ENCODE measurements around the gene VAC14. TPM values are rescaled to one million over a fixed set of nuclear protein-coding genes. Genes with fewer than 3 reads are reported as not detected.

Gene VAC14
- total and polyA plus RNA-seq, 4 experiments from 2014 or later, result 30.0 to 41.8 (median 39.2) TPM

DNA sequence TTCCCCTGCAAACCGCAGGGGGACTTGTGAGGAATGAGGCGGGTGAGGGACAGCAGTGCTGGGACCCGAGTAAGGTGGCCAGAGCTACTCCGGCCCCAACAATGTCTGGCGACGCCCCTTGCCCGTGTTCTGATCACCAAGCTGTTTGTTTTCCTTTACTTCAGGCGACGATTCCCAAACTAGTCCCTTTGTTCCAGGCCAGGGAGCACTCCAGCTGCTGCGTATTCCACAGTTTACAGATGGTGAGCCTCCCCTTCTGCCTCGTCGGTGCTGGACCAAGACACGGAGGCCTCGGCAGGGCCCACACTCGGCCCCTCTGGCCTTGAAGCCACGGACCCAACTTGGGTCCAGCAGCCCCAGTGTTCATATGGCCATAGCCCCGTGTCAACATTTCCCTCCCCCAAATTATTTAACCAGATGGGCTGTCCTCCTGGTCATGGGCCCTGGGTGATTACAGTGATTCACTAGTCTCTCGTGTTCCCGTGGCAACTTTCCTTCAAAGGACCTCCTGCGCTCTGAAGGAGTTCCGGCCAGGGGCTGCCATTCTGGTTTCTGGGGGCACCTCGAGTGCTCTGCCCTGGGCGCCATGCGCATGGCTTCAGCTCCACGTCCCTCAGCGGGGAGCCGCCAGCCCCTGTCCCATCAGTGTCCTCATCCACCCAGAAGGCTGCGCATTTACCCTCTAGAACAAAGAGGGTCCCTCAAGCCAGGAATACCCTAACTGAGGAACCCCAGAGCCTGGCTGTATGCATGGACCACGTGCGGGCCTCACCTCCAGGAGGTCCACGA lies 90.3 kb downstream of the VAC14 start:
- intact Hi-C loops (cut with micrococcal nuclease), result no loop called here
- H3K27ac Mint-ChIP-seq, result no peak overlapping the region
- no peaks in the 10 kb centered on the region for H3K4me1 ChIP-seq (ENCODE audit: insufficient read depth, low read length)

DNA sequence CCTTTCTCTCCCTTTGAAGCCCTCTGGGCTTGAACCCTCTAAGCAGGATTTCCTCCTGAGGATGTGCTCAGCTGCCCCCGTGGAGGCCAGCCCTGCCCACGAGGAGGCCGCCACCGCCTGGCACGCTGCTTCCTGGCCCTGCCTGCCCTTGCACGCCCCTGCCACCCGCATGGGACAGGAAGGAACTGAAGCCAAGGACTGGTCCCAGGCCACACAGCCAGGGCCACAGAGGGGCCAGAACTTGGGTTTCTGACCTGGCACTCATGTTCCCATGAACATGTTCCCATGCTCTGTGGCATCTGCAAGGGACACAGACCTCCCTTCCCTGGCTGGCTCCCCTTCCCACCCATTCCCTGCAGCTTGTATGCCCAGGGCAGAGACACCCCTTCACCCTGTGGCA lies 91.0 kb downstream of the VAC14 start:
- Histone ChIP-seq H3K4me3 (ENCODE audit: low read length in 2 of 2) (no peak overlapping the region), H3K27me3 (ENCODE audit: insufficient read depth, low read length) (no peaks in the 10 kb centered on the region), H3K36me3 (ENCODE audit: insufficient read depth, low read length) (no peaks in the 10 kb centered on the region), H3K27ac (ENCODE audit: low read depth, low read length) (no peak overlapping the region), H3K4me1 (ENCODE audit: insufficient read depth, low read length) (no peaks in the 10 kb centered on the region), H3K9me3 (ENCODE audit: control insufficient read depth in 1 of 2, low read length in 2 of 2) (no peaks in the 10 kb centered on the region)
- H3K4me1 Mint-ChIP-seq, result no peaks in the 10 kb centered on the region
- H3K9me3 Mint-ChIP-seq, result no peaks in the 10 kb centered on the region
- peak overlapping the region in 1 of 7 donors; percentile 47 for H3K27ac Mint-ChIP-seq
- POLR2A ChIA-PET (ENCODE audit: partially characterized antibody), result no interaction called here
- H3K36me3 Mint-ChIP-seq, result peaks cover 6 to 15% of the 10 kb centered on the region in 2 donors
- CTCF ChIA-PET (ENCODE audit: partially characterized antibody), result no interaction called here
- DNase-seq, result no peak
- H3K4me3 Mint-ChIP-seq, result no peak overlapping the region
- H3K27me3 Mint-ChIP-seq, result no peaks in the 10 kb centered on the region
- intact Hi-C loops (cut with micrococcal nuclease), result no loop called here

More for the DNA sequence above, 90.3 kb downstream of the VAC14 start:
- ChIA-PET POLR2A (ENCODE audit: partially characterized antibody) (no interaction called here), CTCF (ENCODE audit: partially characterized antibody) (no interaction called here)
- no peak for DNase-seq
- H3K27ac ChIP-seq (ENCODE audit: low read depth, low read length), result no peak overlapping the region
- H3K4me3 Mint-ChIP-seq, result no peak overlapping the region
- H3K9me3 ChIP-seq (ENCODE audit: control insufficient read depth in 1 of 2, low read length in 2 of 2), result no peaks in the 10 kb centered on the region
- H3K36me3 ChIP-seq (ENCODE audit: insufficient read depth, low read length), result no peaks in the 10 kb centered on the region
- no peak overlapping the region for H3K4me3 ChIP-seq (ENCODE audit: low read length in 2 of 2)
- H3K27me3 Mint-ChIP-seq, result no peaks in the 10 kb centered on the region
- peaks cover 6 to 15% of the 10 kb centered on the region in 2 donors for H3K36me3 Mint-ChIP-seq
- no peaks in the 10 kb centered on the region for H3K9me3 Mint-ChIP-seq
- H3K27me3 ChIP-seq (ENCODE audit: insufficient read depth, low read length), result no peaks in the 10 kb centered on the region
- H3K4me1 Mint-ChIP-seq, result no peaks in the 10 kb centered on the region

DNA sequence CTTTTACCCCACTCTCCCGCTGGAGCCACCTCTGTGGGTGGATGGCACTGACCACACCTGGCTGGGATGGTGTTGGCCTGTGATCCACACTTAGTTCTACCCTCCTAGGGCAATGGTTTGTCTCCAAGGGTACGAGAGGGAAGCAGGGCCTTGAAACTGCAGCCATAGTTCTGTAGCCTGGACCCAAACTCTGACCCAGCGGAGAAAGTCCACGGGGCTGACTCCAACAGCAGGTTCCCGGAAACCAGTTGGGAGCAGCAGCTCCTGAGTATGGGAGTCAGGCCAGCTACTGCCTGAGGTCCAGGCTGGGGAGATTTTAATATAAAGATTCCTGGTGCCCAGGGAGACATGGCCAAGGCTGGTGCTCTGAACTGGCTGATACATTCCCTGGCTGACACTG lies 91.5 kb downstream of the VAC14 start:
- Histone ChIP-seq H3K36me3 (ENCODE audit: insufficient read depth, low read length) (no peaks in the 10 kb centered on the region), H3K4me3 (ENCODE audit: low read length in 2 of 2) (no peak overlapping the region), H3K27ac (ENCODE audit: low read depth, low read length) (no peak overlapping the region), H3K27me3 (ENCODE audit: insufficient read depth, low read length) (no peaks in the 10 kb centered on the region), H3K4me1 (ENCODE audit: insufficient read depth, low read length) (no peaks in the 10 kb centered on the region), H3K9me3 (ENCODE audit: control insufficient read depth in 1 of 2, low read length in 2 of 2) (no peaks in the 10 kb centered on the region)
- Mint-ChIP-seq H3K4me1 (no peaks in the 10 kb centered on the region), H3K4me3 (no peak overlapping the region), H3K27ac (no peak overlapping the region), H3K9me3 (no peaks in the 10 kb centered on the region), H3K36me3 (peaks cover 6 to 15% of the 10 kb centered on the region in 2 donors), H3K27me3 (no peaks in the 10 kb centered on the region)
- ChIA-PET CTCF (ENCODE audit: partially characterized antibody) (no interaction called here), POLR2A (ENCODE audit: partially characterized antibody) (no interaction called here)
- intact Hi-C loops (cut with micrococcal nuclease), result no loop called here
- DNase-seq, result no peak

DNA sequence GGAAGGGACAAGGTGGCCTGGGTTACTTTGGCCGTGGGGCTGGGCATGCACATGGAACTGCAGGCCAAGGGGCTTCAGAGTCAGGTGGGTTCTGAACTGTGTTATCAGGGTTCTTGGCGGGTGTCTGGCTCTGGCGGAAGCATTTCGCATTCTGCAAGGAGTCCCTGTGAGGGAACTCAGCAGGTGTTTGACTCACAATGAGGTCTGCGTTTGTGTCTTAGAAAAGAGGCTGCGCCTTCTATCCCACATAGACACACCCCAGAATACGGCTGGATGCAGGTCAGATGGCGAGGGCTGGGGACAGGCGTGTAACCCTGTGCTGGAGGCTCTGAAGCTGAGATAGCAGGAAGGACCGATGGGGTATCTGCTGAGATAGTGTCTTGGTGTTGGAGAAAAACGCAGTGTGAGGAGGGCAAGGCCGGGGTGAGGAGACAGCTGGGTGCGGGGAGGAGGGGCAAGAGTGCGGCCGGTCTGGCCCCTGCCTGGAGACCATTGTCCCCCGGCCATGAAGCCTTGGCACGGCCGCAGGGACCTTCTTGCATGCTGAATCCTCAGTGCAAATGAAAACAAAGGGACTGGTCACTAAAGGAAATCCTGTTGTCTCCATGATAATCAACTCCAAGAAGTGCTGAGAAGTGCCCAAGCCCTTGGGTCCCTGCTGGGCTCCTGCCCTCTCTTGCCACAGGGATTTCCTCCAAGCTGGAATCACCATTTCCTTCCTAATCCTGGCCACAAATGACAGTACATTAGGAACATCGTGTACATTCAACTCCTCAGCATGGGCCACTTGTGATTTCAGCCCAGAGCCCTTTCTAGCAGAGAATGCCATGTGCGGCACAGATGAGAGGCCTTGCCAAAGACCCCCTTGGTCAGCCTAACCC lies 92.4 kb downstream of the VAC14 start:
- peaks cover 6 to 13% of the 10 kb centered on the region in 2 donors for H3K36me3 Mint-ChIP-seq
- CTCF ChIA-PET (ENCODE audit: partially characterized antibody), result no interaction called here

DNA sequence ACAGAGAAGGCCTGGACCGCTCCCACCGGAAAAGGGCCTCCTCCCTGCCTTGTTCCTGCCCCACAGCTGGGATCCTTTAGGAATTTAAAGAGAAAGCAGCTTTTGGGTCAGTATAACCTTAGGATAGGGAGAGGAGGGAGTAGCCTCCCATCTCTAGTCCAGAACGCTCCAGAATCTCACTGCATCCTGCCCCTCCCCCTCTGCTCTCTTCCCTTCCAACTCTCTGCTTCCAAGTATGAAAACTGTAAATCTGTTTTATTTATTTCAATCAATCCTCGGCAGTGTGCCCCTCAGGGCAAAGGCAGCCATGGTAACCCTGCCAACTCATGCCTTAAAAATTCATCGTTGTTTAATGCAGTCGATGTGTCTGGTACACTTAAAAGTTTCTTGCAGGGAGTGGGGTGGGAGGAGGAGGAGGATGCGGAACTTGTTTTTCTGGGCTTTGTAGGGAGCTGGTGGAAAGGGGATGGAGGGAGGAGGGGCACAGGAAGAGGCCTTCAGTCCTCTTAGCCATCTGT lies 94.0 kb downstream of the VAC14 start:
- CTCF ChIA-PET (ENCODE audit: partially characterized antibody), result no interaction called here

More for the DNA sequence above, 92.4 kb downstream of the VAC14 start:
- no peaks in the 10 kb centered on the region for H3K9me3 ChIP-seq (ENCODE audit: control insufficient read depth in 1 of 2, low read length in 2 of 2)
- no peak overlapping the region for H3K27ac ChIP-seq (ENCODE audit: low read depth, low read length)
- intact Hi-C loops (cut with micrococcal nuclease), result no loop called here
- DNase-seq, result no peak
- Mint-ChIP-seq H3K9me3 (no peaks in the 10 kb centered on the region), H3K4me1 (peaks cover 0 to 3% (median 0%) of the 10 kb centered on the region in 4 donors), H3K4me3 (no peak overlapping the region), H3K27me3 (no peaks in the 10 kb centered on the region), H3K27ac (no peak overlapping the region)
- no peaks in the 10 kb centered on the region for H3K36me3 ChIP-seq (ENCODE audit: insufficient read depth, low read length)
- POLR2A ChIA-PET (ENCODE audit: partially characterized antibody), result no interaction called here
- H3K27me3 ChIP-seq (ENCODE audit: insufficient read depth, low read length), result no peaks in the 10 kb centered on the region
- no peak overlapping the region for H3K4me3 ChIP-seq (ENCODE audit: low read length in 2 of 2)
- H3K4me1 ChIP-seq (ENCODE audit: insufficient read depth, low read length), result no peaks in the 10 kb centered on the region

DNA sequence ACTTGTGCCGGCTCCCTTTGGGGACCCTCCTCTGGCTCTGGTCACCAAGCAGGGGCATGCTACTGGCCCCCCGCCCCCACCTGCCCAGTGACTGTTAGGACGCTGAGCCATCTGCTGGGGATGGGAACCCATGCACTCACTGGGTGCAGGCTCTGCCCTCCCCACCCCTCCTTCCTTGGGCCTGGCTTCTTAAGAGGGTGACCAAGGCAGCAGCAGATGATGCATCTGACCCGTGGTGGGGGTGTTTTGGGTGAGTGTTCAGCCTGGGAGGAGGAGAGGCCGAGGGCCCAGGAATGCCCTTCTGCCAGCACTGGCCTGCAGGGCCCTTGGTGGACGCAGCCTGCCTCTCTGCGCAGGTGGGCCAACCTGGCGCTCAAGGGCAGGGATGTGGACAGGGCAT lies 95.9 kb downstream of the VAC14 start:
- H3K4me1 Mint-ChIP-seq, result peaks cover 0 to 3% (median 0%) of the 10 kb centered on the region in 4 donors
- intact Hi-C loops (cut with micrococcal nuclease), result no loop called here
- DNase-seq, result no peak
- CTCF ChIA-PET (ENCODE audit: partially characterized antibody), result no interaction called here
- H3K27ac Mint-ChIP-seq, result no peak overlapping the region
- Histone ChIP-seq H3K4me1 (ENCODE audit: insufficient read depth, low read length) (no peaks in the 10 kb centered on the region), H3K36me3 (ENCODE audit: insufficient read depth, low read length) (no peaks in the 10 kb centered on the region), H3K9me3 (ENCODE audit: control insufficient read depth in 1 of 2, low read length in 2 of 2) (no peaks in the 10 kb centered on the region), H3K27me3 (ENCODE audit: insufficient read depth, low read length) (no peaks in the 10 kb centered on the region), H3K27ac (ENCODE audit: low read depth, low read length) (no peak overlapping the region), H3K4me3 (ENCODE audit: low read length in 2 of 2) (no peak overlapping the region)
- H3K9me3 Mint-ChIP-seq, result no peaks in the 10 kb centered on the region
- H3K4me3 Mint-ChIP-seq, result no peak overlapping the region
- POLR2A ChIA-PET (ENCODE audit: partially characterized antibody), result no interaction called here
- H3K36me3 Mint-ChIP-seq, result peaks cover 0 to 18% of the 10 kb centered on the region in 2 donors
- no peaks in the 10 kb centered on the region for H3K27me3 Mint-ChIP-seq

More for the DNA sequence above, 94.0 kb downstream of the VAC14 start:
- no peaks in the 10 kb centered on the region for H3K9me3 ChIP-seq (ENCODE audit: control insufficient read depth in 1 of 2, low read length in 2 of 2)
- no peaks in the 10 kb centered on the region for H3K36me3 ChIP-seq (ENCODE audit: insufficient read depth, low read length)
- Mint-ChIP-seq H3K9me3 (no peaks in the 10 kb centered on the region), H3K36me3 (peaks cover 6 to 16% of the 10 kb centered on the region in 2 donors), H3K4me1 (peaks cover 0 to 3% (median 0%) of the 10 kb centered on the region in 4 donors), H3K27me3 (no peaks in the 10 kb centered on the region), H3K27ac (no peak overlapping the region), H3K4me3 (no peak overlapping the region)
- H3K4me3 ChIP-seq (ENCODE audit: low read length in 2 of 2), result no peak overlapping the region
- no peaks in the 10 kb centered on the region for H3K4me1 ChIP-seq (ENCODE audit: insufficient read depth, low read length)
- H3K27ac ChIP-seq (ENCODE audit: low read depth, low read length), result no peak overlapping the region
- POLR2A ChIA-PET (ENCODE audit: partially characterized antibody), result no interaction called here
- intact Hi-C loops (cut with micrococcal nuclease), result no loop called here
- DNase-seq, result no peak
- H3K27me3 ChIP-seq (ENCODE audit: insufficient read depth, low read length), result no peaks in the 10 kb centered on the region

DNA sequence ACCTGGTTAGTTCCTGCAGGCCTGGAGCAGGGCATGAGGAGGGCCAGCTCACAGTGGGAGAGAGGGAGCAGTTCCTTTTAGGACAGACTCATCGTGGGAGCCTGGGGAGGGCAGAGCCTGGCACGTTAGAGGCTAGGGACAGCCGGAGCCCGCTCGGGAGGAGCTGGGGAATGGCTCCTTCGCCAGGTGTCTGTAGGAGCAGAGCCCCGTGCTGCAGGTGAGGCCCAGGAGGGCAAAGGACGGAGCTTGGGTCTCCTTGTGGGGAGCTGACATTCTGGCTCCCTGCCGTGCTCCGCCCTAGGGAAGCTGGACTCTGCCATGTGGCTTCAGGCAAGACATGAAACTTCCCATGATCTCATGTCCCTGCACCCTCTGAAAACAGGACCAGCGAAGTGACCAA lies 96.4 kb downstream of the VAC14 start:
- Mint-ChIP-seq H3K27me3 (no peaks in the 10 kb centered on the region), H3K36me3 (peaks cover 0 to 20% of the 10 kb centered on the region in 2 donors), H3K4me3 (no peak overlapping the region), H3K9me3 (no peaks in the 10 kb centered on the region), H3K27ac (no peak overlapping the region), H3K4me1 (peaks cover 0 to 3% (median 0%) of the 10 kb centered on the region in 4 donors)
- H3K4me3 ChIP-seq (ENCODE audit: low read length in 2 of 2), result no peak overlapping the region
- no peak overlapping the region for H3K27ac ChIP-seq (ENCODE audit: low read depth, low read length)
- no peaks in the 10 kb centered on the region for H3K9me3 ChIP-seq (ENCODE audit: control insufficient read depth in 1 of 2, low read length in 2 of 2)
- POLR2A ChIA-PET (ENCODE audit: partially characterized antibody), result no interaction called here
- no peaks in the 10 kb centered on the region for H3K4me1 ChIP-seq (ENCODE audit: insufficient read depth, low read length)
- intact Hi-C loops (cut with micrococcal nuclease), result no loop called here
- no peaks in the 10 kb centered on the region for H3K27me3 ChIP-seq (ENCODE audit: insufficient read depth, low read length)
- CTCF ChIA-PET (ENCODE audit: partially characterized antibody), result no interaction called here
- DNase-seq, result no peak
- no peaks in the 10 kb centered on the region for H3K36me3 ChIP-seq (ENCODE audit: insufficient read depth, low read length)
